GM12878 (cell line): ENCODE measurements around the gene KIAA2012. TPM values are rescaled to one million over a fixed set of nuclear protein-coding genes. Genes with fewer than 3 reads are reported as not detected.

Source experiments
- BACH1 ChIP-seq: fragments of 450-650 bp; IDR thresholded peaks from 2 replicates; pipeline ENCODE4 v1.6.1; 2017; ENCODE audit warnings: mild to moderate bottlenecking, borderline replicate concordance
- BCL3 ChIP-seq: IDR thresholded peaks from 2 replicates; pipeline ENCODE4 v1.6.1; 2011; ENCODE audit warnings: borderline replicate concordance, low read depth, mild to moderate bottlenecking, moderate library complexity, low read length; ENCODE audit not compliant: insufficient read depth, poor library complexity, severe bottlenecking
- CBFB ChIP-seq: IDR thresholded peaks from 2 replicates; pipeline ENCODE4 v1.6.1; 2016; ENCODE audit warnings: antibody characterized with exemption, low read depth
- CBX5 ChIP-seq: sonication (generic); IDR thresholded peaks from 2 replicates; pipeline ENCODE4 v1.6.1; 2016; ENCODE audit warnings: low read depth, moderate library complexity, mild to moderate bottlenecking, inconsistent platforms
- CHD2 ChIP-seq: IDR thresholded peaks from 2 replicates; pipeline ENCODE4 v1.6.1; 2011; ENCODE audit warnings: low read depth, low read length, improper control_type of control experiment, borderline replicate concordance
- DPF2 ChIP-seq: fragments of 450-650 bp; IDR thresholded peaks from 2 replicates; pipeline ENCODE4 v1.6.1; 2017; ENCODE audit warnings: mild to moderate bottlenecking
- EGR1 ChIP-seq, 2 experiments: IDR thresholded peaks; 1 replicate in 1 of 2; 2 replicates in 1 of 2; pipeline ENCODE4 v1.6.1; 2011 to 2012; ENCODE audit warnings: low read depth in 2 of 2, low read length in 2 of 2, borderline replicate concordance in 1 of 2, mild to moderate bottlenecking in 1 of 2, moderate library complexity in 1 of 2
- ESRRA ChIP-seq: IDR thresholded peaks from 2 replicates; pipeline ENCODE4 v1.6.1; 2012; ENCODE audit warnings: mild to moderate bottlenecking, low read length, improper control_type of control experiment
- GABPA ChIP-seq: IDR thresholded peaks from 2 replicates; pipeline ENCODE4 v1.6.1; 2014; ENCODE audit warnings: antibody characterized with exemption, low read depth, mild to moderate bottlenecking, inconsistent platforms
- HDAC2 ChIP-seq: fragments of 200-600 bp; sonication (generic); IDR thresholded peaks from 2 replicates; pipeline ENCODE4 v1.6.1; 2017
- JUND ChIP-seq: IDR thresholded peaks from 2 replicates; pipeline ENCODE4 v1.6.1; 2012; ENCODE audit warnings: low read depth, mild to moderate bottlenecking, low read length, improper control_type of control experiment, moderate library complexity
- MTA3 ChIP-seq: IDR thresholded peaks from 2 replicates; pipeline ENCODE4 v1.6.1; 2012; ENCODE audit warnings: low read length, inconsistent platforms, borderline replicate concordance
- NKRF ChIP-seq: fragments of 450-650 bp; conservative IDR thresholded peaks from 2 replicates; pipeline ENCODE4 v1.6.1; 2017; ENCODE audit warnings: mild to moderate bottlenecking, moderate library complexity
- POU2F2 ChIP-seq: IDR thresholded peaks from 3 replicates; pipeline ENCODE4 v1.6.1; 2011; ENCODE audit warnings: low read depth, mild to moderate bottlenecking, low read length, borderline replicate concordance
- PRDM15 ChIP-seq: fragments of 450-650 bp; formaldehyde crosslinking; IDR thresholded peaks from 2 replicates; pipeline ENCODE4 v1.4.0; 2020; ENCODE audit warnings: mild to moderate bottlenecking, moderate library complexity
- RELB ChIP-seq: fragments of 450-650 bp; IDR thresholded peaks from 2 replicates; pipeline ENCODE4 v1.6.1; 2017; ENCODE audit warnings: low read depth, mild to moderate bottlenecking, moderate library complexity
- RUNX3 ChIP-seq: IDR thresholded peaks from 2 replicates; pipeline ENCODE4 v1.6.1; 2012; ENCODE audit warnings: low read length, inconsistent platforms
- SPI1 ChIP-seq: IDR thresholded peaks from 2 replicates; pipeline ENCODE4 v1.6.1; 2011; ENCODE audit warnings: low read depth, mild to moderate bottlenecking, low read length, moderate library complexity, borderline replicate concordance; ENCODE audit not compliant: insufficient read depth
- WRNIP1 ChIP-seq: IDR thresholded peaks from 2 replicates; pipeline ENCODE4 v1.6.1; 2011; ENCODE audit warnings: low read depth, low read length, improper control_type of control experiment, borderline replicate concordance
- YY1 ChIP-seq: IDR thresholded peaks from 2 replicates; pipeline ENCODE4 v1.6.1; 2011; ENCODE audit warnings: low read depth, mild to moderate bottlenecking, low read length
- ZNF217 ChIP-seq: fragments of 450-650 bp; IDR thresholded peaks from 2 replicates; pipeline ENCODE4 v1.6.1; 2017; ENCODE audit warnings: antibody characterized with exemption, mild to moderate bottlenecking
- ZNF622 ChIP-seq: fragments of 450-650 bp; IDR thresholded peaks from 2 replicates; pipeline ENCODE4 v1.6.1; 2017; ENCODE audit warnings: mild to moderate bottlenecking, inconsistent platforms
- polyA plus RNA-seq, 11 experiments: library from polyadenylated mRNA; depleted of rRNA in 4 of 11; unstranded in 6 of 11; stranded (reverse) in 5 of 11; fragments of >200 nt; fragmentation: Nextera tagmentation in 4 of 11; fragmentation: Illumina TruSeq in 1 of 11; extraction: Ambion mirVana in 4 of 11; extraction: Trizol in 1 of 11; gene quantifications; 1 replicate in 1 of 11; 2 replicates in 10 of 11; pipeline versions ENCODE4 v1.2.1 to v1.2.3, GENCODE V29; 2011 to 2016; ENCODE audit warnings: inconsistent platforms in 2 of 11, missing spikeins in 2 of 11, low read depth in 1 of 11
- total RNA-seq, 4 experiments: library from RNA; depleted of rRNA in 3 of 4; stranded (reverse); fragments of >200 nt in 3 of 4; fragmentation: Illumina TruSeq in 1 of 4; extraction: Trizol in 1 of 4; gene quantifications; 2 replicates each; pipeline versions ENCODE4 v1.2.1 to v1.2.3, GENCODE V29; 2013 to 2021

KIAA2012 gene
- total and polyA plus RNA-seq, 10 of the 15 experiments (the other 5 are each of a cell fraction or from before 2014, with no cell fraction given), result 0.03 TPM; not detected in 9

GRCh38 chr2:202091476-202091875, 18.4 kb downstream of the KIAA2012 start (continued):
- no peak for TF ChIP-seq RELB
- TF ChIP-seq GABPA, result no peak
- no peak for TF ChIP-seq HDAC2
- TF ChIP-seq YY1, result peak; percentile 28; the same call in 1 of the 2 replicates
- no peak for TF ChIP-seq ZNF217
- 0 out of 2 replicates have a peak, but pooled peaks have one; percentile 18 for TF ChIP-seq RUNX3
- TF ChIP-seq ESRRA, result no peak
- TF ChIP-seq PRDM15, result no peak
- no peak for TF ChIP-seq JUND
- TF ChIP-seq MTA3, result no peak
- no peak for TF ChIP-seq WRNIP1
- peak; percentile 39; the same call in 1 of the 3 replicates for TF ChIP-seq POU2F2
- no peak for TF ChIP-seq CBX5
- no peak for TF ChIP-seq CHD2
- no peak for TF ChIP-seq NKRF
- TF ChIP-seq DPF2, result no peak
- no peak for TF ChIP-seq BACH1
- TF ChIP-seq CBFB, result no peak
- peak in 1 of 2 experiments; percentile 34; a peak in 1 of 3 replicates for TF ChIP-seq EGR1 (IDR thresholded peaks at IDR 0.05; ENCODE audit: borderline replicate concordance in 1 of 2, low read depth in 2 of 2, low read length in 2 of 2)
- no peak for TF ChIP-seq BCL3
- no peak for TF ChIP-seq ZNF622
- peak; percentile 80 for TF ChIP-seq SPI1
